NCI-H82 treated with DMSO at 0.1 percent for 48 hours (cell line): Measurements from ENCODE around the gene SF3B3.
"Not testable (repeated sequence)": the region's sequence is repeated elsewhere in the genome, so short reads cannot be mapped to it uniquely, and the experiment has no call there.

Source experiments
- DNase-seq: peaks from one replicate; lab custom pipeline; 2025; ENCODE audit not compliant: unreplicated experiment; lab: John Stamatoyannopoulos, UW

SF3B3 gene

GRCh38 chr16:70614208-70614951, 90.8 kb downstream of the SF3B3 start:
- no peak for DNase-seq

- no peak for DNase-seq
Observed at GRCh38 chr16:70615945-70616344, 92.3 kb downstream of the SF3B3 start.

- not testable (repeated sequence) for DNase-seq
Observed at GRCh38 chr16:70621864-70622263, 98.2 kb downstream of the SF3B3 start.
